ENCODE data around the gene NR1D2.
"Not testable (repeated sequence)": the region's sequence is repeated elsewhere in the genome, so short reads cannot be mapped to it uniquely, and the experiment has no call there.

The NR1D2 gene

GRCh38 chr3:23944861-23945662 lies at the start of gene NR1D2:
Gene NR1D2, plus strand, starts transcription at chr3:23945286. Its CDS starts 293 bp downstream, at chr3:23945579.
- DNase-seq = peak; percentile 65

- DNase-seq = peak; percentile 24
Observed at GRCh38 chr3:23900744-23901143, 44.3 kb upstream of the NR1D2 start.

- no peak for DNase-seq
Observed at GRCh38 chr3:23904545-23904944, 40.5 kb upstream of the NR1D2 start.

- no peak for DNase-seq
Observed at GRCh38 chr3:23909341-23909740, 35.7 kb upstream of the NR1D2 start.

GRCh38 chr3:23911397-23911796 lies 33.7 kb upstream of the NR1D2 start:
- DNase-seq = no peak

GRCh38 chr3:23912335-23912734 lies 32.8 kb upstream of the NR1D2 start:
- DNase-seq = not testable (repeated sequence)

- no peak for DNase-seq
Observed at GRCh38 chr3:23913182-23913581, 31.9 kb upstream of the NR1D2 start.

GRCh38 chr3:23913873-23914743 lies 31.0 kb upstream of the NR1D2 start:
- no peak for DNase-seq

- peak; percentile 29 for DNase-seq
Observed at GRCh38 chr3:23915537-23916108, 29.5 kb upstream of the NR1D2 start.

- no peak for DNase-seq
Observed at GRCh38 chr3:23916152-23916885, 28.8 kb upstream of the NR1D2 start.

GRCh38 chr3:23916886-23917678 lies 28.0 kb upstream of the NR1D2 start, which contains the start of the genes NKIRAS1 and RPL15:
Gene NKIRAS1, minus strand, starts transcription at chr3:23916990. Its CDS starts 6,086 bp downstream, at chr3:23910904.
Gene RPL15, plus strand, starts transcription at chr3:23917132. Its CDS starts 728 bp downstream, at chr3:23917860.
- peak; percentile 95 for DNase-seq

- DNase-seq = not testable (repeated sequence)
Observed at GRCh38 chr3:23917679-23918303, 27.3 kb upstream of the NR1D2 start.

GRCh38 chr3:23918331-23918730 lies 26.8 kb upstream of the NR1D2 start:
- DNase-seq = not testable (repeated sequence)

GRCh38 chr3:23919628-23920027 lies 25.5 kb upstream of the NR1D2 start:
- DNase-seq = no peak

GRCh38 chr3:23920151-23920655 lies 24.9 kb upstream of the NR1D2 start:
- DNase-seq = no peak

- DNase-seq = no peak
Observed at GRCh38 chr3:23921052-23921511, 24.0 kb upstream of the NR1D2 start.

- no peak for DNase-seq
Observed at GRCh38 chr3:23923786-23924185, 21.3 kb upstream of the NR1D2 start.

GRCh38 chr3:23926246-23926645 lies 18.8 kb upstream of the NR1D2 start:
- DNase-seq = no peak

- no peak for DNase-seq
Observed at GRCh38 chr3:23926736-23927135, 18.4 kb upstream of the NR1D2 start.

- DNase-seq = peak; percentile 63
Observed at GRCh38 chr3:23928524-23928923, 16.6 kb upstream of the NR1D2 start.

GRCh38 chr3:23931597-23931996 lies 13.5 kb upstream of the NR1D2 start:
- DNase-seq = no peak
